Stimulated activated CD8-positive, alpha-beta memory T cell treated with anti-CD3 and anti-CD28 coated beads, Interleukin-12 subunit alpha, Interleukin-12 subunit beta, amount 100 ng/mL, for 24 hours (primary cell): Measurements from ENCODE around the gene P2RX3.
"Not testable (repeated sequence)": the region's sequence is repeated elsewhere in the genome, so short reads cannot be mapped to it uniquely, and the experiment has no call there.

Source experiments
- DNase-seq: peaks from one replicate; pipeline ENCODE4 v3.0.0-alpha.2; 2020; ENCODE audit errors: extremely low read depth

P2RX3 gene

GRCh38 chr11:57338142-57338541 lies at the start of gene P2RX3:
P2RX3 (plus strand) TSS chr11:57338352; CDS start chr11:57338551, 199 bp downstream.
- no peak for DNase-seq

GRCh38 chr11:57288771-57289579 lies 49.2 kb upstream of the P2RX3 start:
- no peak for DNase-seq

GRCh38 chr11:57290288-57290687 lies 47.9 kb upstream of the P2RX3 start:
- DNase-seq: no peak

- DNase-seq: no peak
Measured at GRCh38 chr11:57294225-57295131, 43.7 kb upstream of the P2RX3 start.

GRCh38 chr11:57296205-57296604 lies 41.9 kb upstream of the P2RX3 start:
- DNase-seq: not testable (repeated sequence)

GRCh38 chr11:57297221-57297620 lies 40.9 kb upstream of the P2RX3 start:
- DNase-seq: no peak

- DNase-seq: no peak
Measured at GRCh38 chr11:57299150-57299737, 38.9 kb upstream of the P2RX3 start.

- DNase-seq: no peak
Measured at GRCh38 chr11:57300785-57301184, 37.4 kb upstream of the P2RX3 start.

- no peak for DNase-seq
Measured at GRCh38 chr11:57301711-57302423, 36.3 kb upstream of the P2RX3 start.

- DNase-seq: no peak
Measured at GRCh38 chr11:57302489-57302888, 35.7 kb upstream of the P2RX3 start.

- no peak for DNase-seq
Measured at GRCh38 chr11:57303280-57303989, 34.7 kb upstream of the P2RX3 start.

GRCh38 chr11:57303990-57304579 lies 34.1 kb upstream of the P2RX3 start:
- DNase-seq: no peak

- DNase-seq: no peak
Measured at GRCh38 chr11:57305523-57305922, 32.6 kb upstream of the P2RX3 start.

- no peak for DNase-seq
Measured at GRCh38 chr11:57306161-57306876, 31.8 kb upstream of the P2RX3 start.

GRCh38 chr11:57306940-57307565 lies 31.1 kb upstream of the P2RX3 start:
- no peak for DNase-seq

GRCh38 chr11:57307666-57308270 lies 30.4 kb upstream of the P2RX3 start:
- DNase-seq: no peak

- DNase-seq: no peak
Measured at GRCh38 chr11:57308426-57309060, 29.6 kb upstream of the P2RX3 start.
